Astrocyte of the cerebellum (primary cell): ENCODE data around the gene SDK2.
A peak's percentile ranks its signal among the peaks of the same experiment; 100 is the strongest.
"Not testable (repeated sequence)": the region's sequence is repeated elsewhere in the genome, so short reads cannot be mapped to it uniquely, and the experiment has no call there.

Experiments used
- DNase-seq: peaks from one replicate; pipeline ENCODE4 v3.0.0-alpha.2; 2011; ENCODE audit warnings: low read depth
- H3K4me3 ChIP-seq: 2 replicates; pipeline ENCODE4 v1.5.1; 2011; ENCODE audit warnings: mild to moderate bottlenecking, low read depth, low read length, moderate library complexity
- CTCF ChIP-seq: IDR thresholded peaks from 2 replicates; pipeline ENCODE4 v1.5.1; 2012; ENCODE audit warnings: low read length, low read depth, moderate library complexity, mild to moderate bottlenecking; ENCODE audit errors: missing control alignments
- in situ Hi-C: cut with HindIII; loops from 2 replicates; pipeline ENCODE4 v1.10.0; 2017; ENCODE audit warnings: low sequenced_read_pairs

Gene SDK2

GRCh38 chr17:73316919-73317505 lies 327.2 kb downstream of the SDK2 start:
- TF ChIP-seq CTCF: no peak
- H3K4me3 ChIP-seq: no peak overlapping the region
- DNase-seq: no peak
- in situ Hi-C loops: no loop called here

GRCh38 chr17:73315471-73315870 lies 328.8 kb downstream of the SDK2 start:
- in situ Hi-C loops: no loop called here
- no peak overlapping the region for H3K4me3 ChIP-seq
- no peak for DNase-seq
- no peak for TF ChIP-seq CTCF

GRCh38 chr17:73313526-73314127 lies 330.6 kb downstream of the SDK2 start:
- no peak for TF ChIP-seq CTCF
- no peak for DNase-seq
- in situ Hi-C loops: no loop called here
- H3K4me3 ChIP-seq: no peak overlapping the region

GRCh38 chr17:73312887-73313286 lies 331.4 kb downstream of the SDK2 start:
- DNase-seq, H3K4me3 ChIP-seq, in situ Hi-C loops: not testable (repeated sequence)

GRCh38 chr17:73311781-73312641 lies 332.2 kb downstream of the SDK2 start, which contains the start of gene CDC42EP4:
CDC42EP4 (minus strand) TSS chr17:73312001; CDS start chr17:73286500, 25,501 bp downstream.
- TF ChIP-seq CTCF: no peak
- DNase-seq: peak; percentile 75
- in situ Hi-C loops: no loop called here
- peak within 1 kb of the TSS; percentile 95 for H3K4me3 ChIP-seq

- DNase-seq: no peak
- TF ChIP-seq CTCF: no peak
- peak overlapping the region; percentile 95 for H3K4me3 ChIP-seq
- in situ Hi-C loops: no loop called here
Measured at GRCh38 chr17:73311428-73311780, 332.8 kb downstream of the SDK2 start.
